ENCODE results near the gene PRPF39.

DNA sequence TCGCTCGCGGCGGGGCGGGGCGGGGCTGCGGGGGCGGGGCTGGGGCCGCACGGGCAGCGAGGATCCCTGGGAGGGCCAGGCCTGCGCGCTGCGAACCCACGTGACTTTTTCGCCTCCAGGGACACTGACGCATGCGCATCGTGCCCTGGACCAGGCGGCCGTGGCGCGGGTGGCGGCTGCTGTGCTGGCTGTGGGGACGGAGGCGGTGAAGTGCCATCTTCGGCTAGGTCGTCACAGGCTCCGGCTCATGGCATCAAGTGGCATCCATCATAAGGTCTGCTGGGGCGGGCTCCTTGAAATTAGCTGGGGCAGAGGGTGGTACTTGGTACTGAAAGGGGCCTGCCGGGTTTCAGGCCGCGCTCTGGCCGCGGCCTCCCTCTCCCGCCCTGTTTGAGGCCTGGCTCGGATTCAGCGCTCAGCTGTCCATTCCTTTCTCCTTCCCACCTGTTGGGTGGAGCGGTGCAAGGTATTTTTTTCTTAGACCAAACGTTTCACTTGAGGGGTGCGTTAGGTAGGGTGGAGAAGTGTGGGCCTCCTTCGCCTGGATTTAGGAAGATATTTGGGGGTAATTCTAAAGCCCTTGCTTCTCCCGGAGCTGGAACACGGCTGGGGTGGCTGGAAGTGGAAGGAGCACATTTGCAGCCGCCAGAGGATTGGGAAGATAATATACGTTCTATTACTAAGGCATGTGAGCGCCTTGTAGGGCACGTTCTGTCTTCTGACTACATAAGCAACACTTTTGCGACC, at the start of gene PRPF39:
- TF ChIP-seq POLR2AphosphoS5 (IDR thresholded peaks at IDR 0.05) (peak; percentile 43 to 94 (median 60)), POLR2A (IDR thresholded peaks at IDR 0.05) (peak in 1 of 2 donors; percentile 83), EP300 (IDR thresholded peaks at IDR 0.05) (no peak)
- TF ChIP-seq, protein P1, sequence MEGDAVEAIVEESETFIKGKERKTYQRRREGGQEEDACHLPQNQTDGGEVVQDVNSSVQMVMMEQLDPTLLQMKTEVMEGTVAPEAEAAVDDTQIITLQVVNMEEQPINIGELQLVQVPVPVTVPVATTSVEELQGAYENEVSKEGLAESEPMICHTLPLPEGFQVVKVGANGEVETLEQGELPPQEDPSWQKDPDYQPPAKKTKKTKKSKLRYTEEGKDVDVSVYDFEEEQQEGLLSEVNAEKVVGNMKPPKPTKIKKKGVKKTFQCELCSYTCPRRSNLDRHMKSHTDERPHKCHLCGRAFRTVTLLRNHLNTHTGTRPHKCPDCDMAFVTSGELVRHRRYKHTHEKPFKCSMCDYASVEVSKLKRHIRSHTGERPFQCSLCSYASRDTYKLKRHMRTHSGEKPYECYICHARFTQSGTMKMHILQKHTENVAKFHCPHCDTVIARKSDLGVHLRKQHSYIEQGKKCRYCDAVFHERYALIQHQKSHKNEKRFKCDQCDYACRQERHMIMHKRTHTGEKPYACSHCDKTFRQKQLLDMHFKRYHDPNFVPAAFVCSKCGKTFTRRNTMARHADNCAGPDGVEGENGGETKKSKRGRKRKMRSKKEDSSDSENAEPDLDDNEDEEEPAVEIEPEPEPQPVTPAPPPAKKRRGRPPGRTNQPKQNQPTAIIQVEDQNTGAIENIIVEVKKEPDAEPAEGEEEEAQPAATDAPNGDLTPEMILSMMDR (IDR thresholded peaks at IDR 0.05) = no peak

Measured in suprapubic skin (tissue), 4 donors.